GM12878 (cell line): ENCODE data around the gene RRBP1.

ENCODE experiments used
- ATF3 ChIP-seq: IDR thresholded peaks from 2 replicates; pipeline ENCODE4 v1.6.1; 2011; ENCODE audit warnings: low read depth, mild to moderate bottlenecking, low read length, moderate library complexity, borderline replicate concordance; ENCODE audit errors: extremely low read depth
- ATF7 ChIP-seq: fragments of 450-650 bp; IDR thresholded peaks from 2 replicates; pipeline ENCODE4 v1.6.1; 2016; ENCODE audit warnings: low read depth, mild to moderate bottlenecking
- CEBPB ChIP-seq, 2 experiments: fragments of 150-350 bp in 1 of 2; IDR thresholded peaks; 2 replicates each; pipeline ENCODE4 v1.6.1; 2012 to 2014; ENCODE audit warnings: low read depth in 2 of 2, low read length in 2 of 2, borderline replicate concordance in 1 of 2, inconsistent platforms in 1 of 2
- CHD2 ChIP-seq: IDR thresholded peaks from 2 replicates; pipeline ENCODE4 v1.6.1; 2011; ENCODE audit warnings: low read depth, low read length, improper control_type of control experiment, borderline replicate concordance
- CREB1 ChIP-seq: IDR thresholded peaks from 2 replicates; pipeline ENCODE4 v1.6.1; 2012; ENCODE audit warnings: low read depth, mild to moderate bottlenecking, inconsistent platforms
- GABPA ChIP-seq: IDR thresholded peaks from 2 replicates; pipeline ENCODE4 v1.6.1; 2014; ENCODE audit warnings: antibody characterized with exemption, low read depth, mild to moderate bottlenecking, inconsistent platforms
- IRF3 ChIP-seq: fragments of 450-650 bp; IDR thresholded peaks from 2 replicates; pipeline ENCODE4 v1.6.1; 2014; ENCODE audit warnings: mild to moderate bottlenecking
- KDM1A ChIP-seq: fragments of 200-600 bp; sonication (generic); IDR thresholded peaks from 2 replicates; pipeline ENCODE4 v1.6.1; 2016; ENCODE audit warnings: borderline replicate concordance
- NR2C1 ChIP-seq: fragments of 450-650 bp; IDR thresholded peaks from 2 replicates; pipeline ENCODE4 v1.6.1; 2017; ENCODE audit warnings: antibody characterized with exemption, mild to moderate bottlenecking, moderate library complexity
- POLR2A ChIP-seq: IDR thresholded peaks from 2 replicates; pipeline ENCODE4 v1.6.1; 2011; ENCODE audit warnings: low read depth, mild to moderate bottlenecking, low read length
- REST ChIP-seq: IDR thresholded peaks from 2 replicates; pipeline ENCODE4 v1.6.1; 2012; ENCODE audit warnings: mild to moderate bottlenecking, low read depth, low read length
- RFX5 ChIP-seq: IDR thresholded peaks from 2 replicates; pipeline ENCODE4 v1.6.1; 2011; ENCODE audit warnings: low read depth, low read length, improper control_type of control experiment
- SIN3A ChIP-seq: IDR thresholded peaks from 2 replicates; pipeline ENCODE4 v1.6.1; 2012; ENCODE audit warnings: low read depth, low read length, improper control_type of control experiment
- TBL1XR1 ChIP-seq: IDR thresholded peaks from 2 replicates; pipeline ENCODE4 v1.6.1; 2012; ENCODE audit warnings: low read depth, low read length, improper control_type of control experiment

GRCh38 chr20:17609811-17610377 is 72.1 kb downstream of the RRBP1 start:
- TF ChIP-seq TBL1XR1 (no peak), SIN3A (no peak), GABPA (no peak), CREB1 (no peak), CHD2 (no peak), KDM1A (no peak), ATF7 (no peak), REST (no peak), RFX5 (no peak), ATF3 (no peak), IRF3 (no peak), NR2C1 (no peak), POLR2A (no peak; the same call in 1 of the 2 replicates), CEBPB (IDR thresholded peaks at IDR 0.05; ENCODE audit: borderline replicate concordance in 1 of 2, low read depth in 2 of 2, low read length in 2 of 2) (no peak)
